Fibroblast of peridontal ligament (primary cell): ENCODE measurements around the gene SETD2.
"Not testable (repeated sequence)": the region's sequence is repeated elsewhere in the genome, so short reads cannot be mapped to it uniquely, and the experiment has no call there.

ENCODE experiments used
- DNase-seq: peaks from one replicate; pipeline ENCODE4 v3.0.0-alpha.2; 2010; ENCODE audit errors: extremely low read depth

SETD2 gene

DNA sequence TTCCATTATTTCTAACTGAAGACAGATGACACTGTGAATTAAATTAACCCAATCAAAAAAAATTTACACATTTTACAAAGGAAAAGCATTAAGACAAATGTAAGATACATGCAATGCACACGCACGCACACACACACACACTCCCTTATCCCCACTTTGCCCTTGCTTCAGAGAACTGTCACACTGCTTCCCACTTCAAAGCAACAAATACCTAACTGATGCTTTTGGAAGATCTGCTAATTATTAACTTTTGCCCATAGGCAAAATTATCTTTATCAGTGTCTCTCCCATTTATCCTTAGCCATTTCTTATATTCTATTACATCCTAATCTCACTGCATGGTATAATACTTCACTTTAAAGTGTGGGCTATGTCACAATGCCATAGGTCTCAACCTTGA, 60.3 kb downstream of the SETD2 start:
- no peak for DNase-seq

DNA sequence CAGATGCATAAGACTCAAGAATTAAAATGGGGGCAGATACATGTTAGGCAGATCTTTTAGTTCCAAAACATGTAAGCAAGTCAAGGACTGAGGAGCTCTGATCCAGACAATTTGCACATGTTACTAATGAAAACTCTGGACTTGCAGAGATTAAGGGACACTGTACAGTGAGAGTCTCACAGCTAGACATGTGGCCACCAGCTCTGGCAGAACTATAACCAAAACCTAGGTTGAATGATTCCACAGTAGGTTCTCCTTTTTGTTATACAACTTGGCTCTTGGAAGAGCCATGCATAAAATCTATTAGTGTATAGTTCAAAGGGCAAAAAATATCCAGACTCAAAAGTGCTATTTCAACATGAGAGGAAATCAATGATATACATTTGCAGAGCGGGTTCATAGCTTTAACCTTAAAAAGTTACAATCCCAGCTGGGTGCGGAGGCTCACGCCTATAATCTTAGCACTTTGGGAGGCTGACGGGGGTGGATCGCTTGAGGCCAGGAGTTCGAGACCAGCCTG, 61.8 kb downstream of the SETD2 start:
- no peak for DNase-seq

DNA sequence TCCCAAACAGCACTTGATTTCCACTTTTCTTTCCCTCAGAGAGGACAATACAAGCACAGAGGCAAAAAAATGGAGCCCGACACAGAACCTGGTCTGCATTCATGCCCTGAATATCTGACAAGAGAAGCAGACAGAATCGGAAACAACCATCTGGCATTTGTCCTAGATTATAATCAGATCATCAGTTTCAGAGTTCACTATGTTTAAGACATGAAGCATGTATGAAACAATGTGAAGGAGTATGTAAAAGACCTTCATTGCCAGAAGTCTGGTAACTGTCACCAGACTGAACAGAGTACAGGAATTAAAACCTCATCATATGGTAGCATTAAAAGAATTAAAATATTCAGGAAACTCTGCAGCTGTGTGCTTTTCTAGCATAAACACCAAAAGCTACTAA, 65.0 kb downstream of the SETD2 start:
- DNase-seq: peak; percentile 25

DNA sequence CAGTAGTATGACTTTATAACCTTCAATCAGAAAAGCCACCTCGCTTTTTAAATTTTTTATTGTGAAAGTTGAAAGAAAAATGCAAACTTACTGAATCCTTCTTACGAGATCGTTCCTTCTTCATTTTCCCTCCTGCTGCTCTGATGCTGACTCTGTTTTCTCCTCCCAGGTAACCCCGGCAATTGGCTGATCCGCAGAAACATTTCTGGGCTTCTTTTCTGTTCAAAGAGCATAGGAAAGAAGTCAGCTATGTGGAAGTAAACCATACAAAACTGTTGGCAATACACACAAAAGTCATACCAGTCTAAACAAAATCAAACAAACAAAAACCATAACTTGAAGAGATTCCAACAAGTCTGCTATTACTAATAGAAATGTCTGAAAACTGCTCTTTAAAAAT, 66.0 kb downstream of the SETD2 start:
- DNase-seq: no peak

DNA sequence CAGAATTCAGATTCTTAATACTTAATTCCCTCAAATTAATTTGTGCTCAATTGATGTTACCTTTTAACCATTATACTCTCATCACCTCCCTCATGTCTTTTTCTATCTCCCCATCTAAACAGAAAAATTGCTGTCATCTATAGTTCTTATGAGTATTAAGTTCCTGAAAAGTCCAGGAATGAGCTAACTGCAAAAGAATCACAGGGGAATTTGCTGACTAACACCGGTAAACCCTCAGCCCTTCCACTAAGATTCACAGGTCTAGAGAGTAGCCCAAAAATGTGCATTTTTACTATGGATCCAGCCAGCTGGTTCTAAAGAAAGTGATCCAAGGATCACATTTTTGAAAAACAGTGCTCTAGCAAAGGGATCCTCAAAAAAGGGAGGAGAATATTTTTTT, 67.0 kb downstream of the SETD2 start:
- DNase-seq: peak; percentile 57

DNA sequence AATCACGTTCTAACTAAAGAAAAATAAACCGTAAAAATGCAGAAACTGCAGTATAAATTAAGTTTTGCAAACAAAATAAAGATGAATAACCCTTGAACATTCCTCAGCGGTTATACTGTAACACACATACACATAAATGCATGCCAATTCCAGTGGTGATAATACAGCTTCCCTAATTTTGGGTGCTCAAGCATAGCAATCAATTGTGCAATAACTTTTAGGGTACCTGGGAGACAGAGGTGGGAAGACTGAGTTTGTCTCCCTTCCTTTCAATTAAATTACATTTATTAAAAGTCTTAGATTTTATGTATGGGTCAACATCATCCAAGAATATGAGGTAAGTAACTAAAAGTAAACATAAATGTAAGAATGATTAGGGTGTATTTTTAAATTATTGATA, 71.8 kb downstream of the SETD2 start:
- DNase-seq: no peak

DNA sequence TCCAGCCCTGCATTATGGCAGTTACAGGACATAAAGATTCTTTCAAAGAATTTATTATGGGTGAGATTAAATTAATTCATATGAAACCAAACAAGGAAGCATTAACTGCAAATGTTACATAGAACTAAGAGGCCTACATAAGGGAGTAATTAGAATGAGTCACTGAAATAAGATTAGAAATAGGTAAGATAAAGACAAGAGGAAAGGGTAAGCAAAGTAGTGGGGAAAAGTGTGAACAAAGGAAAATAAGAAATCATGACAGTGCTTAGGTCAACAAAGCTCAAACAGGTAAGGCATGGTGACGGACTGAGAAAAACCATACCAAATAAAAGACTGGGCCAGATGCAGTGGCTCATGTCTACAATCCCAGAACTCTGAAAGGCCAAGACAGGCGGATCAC, 74.3 kb downstream of the SETD2 start:
- DNase-seq: no peak

DNA sequence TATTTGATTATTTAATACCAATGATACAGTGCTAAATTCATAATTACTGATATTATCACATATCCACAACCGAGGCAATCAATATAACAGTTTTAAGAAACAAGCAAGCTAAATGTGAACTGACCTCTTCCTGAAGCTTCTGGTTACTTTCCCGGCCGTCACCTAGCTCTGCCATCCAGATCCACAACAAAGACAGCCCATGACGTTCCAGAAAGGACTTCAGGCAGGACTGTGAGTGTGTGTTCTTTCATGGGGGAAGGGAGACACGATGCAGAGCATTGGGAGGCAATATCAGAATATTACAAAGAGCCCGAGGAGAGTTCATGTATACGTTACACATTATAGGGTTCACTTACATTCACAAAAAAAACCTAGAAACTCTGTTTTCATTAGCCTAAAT, 77.8 kb downstream of the SETD2 start:
- no peak for DNase-seq

DNA sequence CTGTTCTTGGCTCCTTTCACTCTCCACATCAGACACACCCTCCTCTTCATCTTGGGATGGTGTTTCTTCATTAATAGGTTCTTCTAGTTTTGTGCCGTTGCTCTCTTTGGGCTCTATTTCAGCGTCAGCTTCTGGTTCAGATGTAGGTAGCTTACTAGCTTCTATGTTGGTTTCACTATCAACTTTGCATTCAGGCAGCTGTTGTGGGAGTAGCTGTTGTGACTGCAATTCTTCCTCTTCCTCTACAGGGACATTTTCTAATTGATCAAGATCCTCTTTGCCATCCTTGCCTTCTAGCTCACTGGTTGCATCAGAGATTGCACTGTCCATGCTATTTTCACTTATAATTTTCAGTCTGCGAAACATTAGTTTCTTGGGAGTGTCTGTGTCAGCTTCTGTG, 80.1 kb downstream of the SETD2 start:
- DNase-seq: no peak

DNA sequence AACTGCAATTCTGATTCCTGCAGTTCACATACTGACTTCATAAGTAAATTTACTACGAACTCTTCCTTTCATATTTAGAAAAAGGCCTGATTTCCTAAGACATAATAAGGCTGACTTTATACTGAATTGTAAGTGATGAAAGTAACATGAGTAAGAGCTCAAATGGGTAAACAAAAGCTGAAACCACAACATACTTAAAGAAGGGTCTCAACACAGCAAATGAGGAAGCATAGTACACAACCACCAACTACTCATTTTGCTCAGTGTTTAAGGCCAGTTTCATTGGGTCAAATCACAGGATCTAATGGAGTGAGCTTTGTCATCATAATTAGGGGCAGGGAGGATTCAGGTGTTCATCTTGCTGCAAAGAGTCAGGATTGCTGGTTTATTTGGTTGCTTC, 81.4 kb downstream of the SETD2 start:
- DNase-seq: peak; percentile 83

DNA sequence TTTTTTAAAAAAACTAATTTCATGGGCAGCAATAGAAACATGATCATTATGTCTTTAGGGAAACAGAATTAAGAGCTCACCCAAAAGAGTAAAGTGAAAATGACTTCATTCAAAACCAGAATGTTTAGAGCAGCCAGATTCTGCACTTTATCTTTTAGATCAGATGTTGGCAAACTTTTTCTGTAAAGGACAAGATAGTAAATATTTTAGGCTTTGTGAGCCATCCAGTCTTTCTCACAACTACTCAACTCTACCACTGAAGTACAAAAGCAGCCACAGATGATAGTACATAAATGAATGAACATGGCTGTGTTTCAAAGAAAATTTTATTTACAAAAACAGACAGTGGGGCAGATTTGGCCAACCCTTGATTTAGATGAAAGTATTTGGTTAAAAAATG, 84.5 kb downstream of the SETD2 start:
- DNase-seq: no peak

DNA sequence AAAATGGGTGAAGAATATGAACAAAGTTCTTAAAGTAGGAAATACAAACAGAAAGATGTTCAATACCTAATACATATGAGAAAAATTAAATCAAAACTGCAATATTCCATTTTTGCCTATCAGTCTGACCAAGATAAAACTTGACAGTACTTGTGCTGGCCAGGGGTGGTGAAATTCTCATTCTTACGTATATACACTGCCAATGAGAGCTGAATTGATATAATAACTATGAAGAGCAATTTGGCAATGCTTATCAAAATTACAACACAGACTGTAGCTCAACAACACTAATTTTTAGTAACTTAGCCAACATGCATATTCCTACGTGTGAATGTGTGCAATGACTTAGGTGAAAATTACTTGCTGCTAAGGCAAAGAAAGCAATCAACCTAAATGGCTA, 90.2 kb downstream of the SETD2 start:
- DNase-seq: no peak

DNA sequence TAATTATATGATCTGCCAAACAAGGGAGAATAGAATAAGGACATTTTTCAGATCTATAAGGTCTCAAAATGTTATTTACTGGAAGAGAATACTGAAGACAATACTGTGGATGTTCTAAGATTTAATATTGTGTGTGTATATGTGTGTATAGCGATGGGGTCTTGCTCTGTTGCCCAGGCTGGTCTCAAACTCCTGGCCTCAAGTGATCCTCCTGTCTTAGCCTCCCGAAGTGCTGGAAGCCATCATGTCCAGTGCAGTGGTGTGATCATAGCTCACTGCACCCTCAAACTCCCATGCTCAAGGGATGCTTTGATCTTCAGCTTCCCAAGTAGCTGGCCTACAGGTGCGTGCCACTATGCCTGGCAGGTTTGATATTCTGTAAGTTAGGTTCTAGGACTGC, 93.1 kb downstream of the SETD2 start:
- no peak for DNase-seq

DNA sequence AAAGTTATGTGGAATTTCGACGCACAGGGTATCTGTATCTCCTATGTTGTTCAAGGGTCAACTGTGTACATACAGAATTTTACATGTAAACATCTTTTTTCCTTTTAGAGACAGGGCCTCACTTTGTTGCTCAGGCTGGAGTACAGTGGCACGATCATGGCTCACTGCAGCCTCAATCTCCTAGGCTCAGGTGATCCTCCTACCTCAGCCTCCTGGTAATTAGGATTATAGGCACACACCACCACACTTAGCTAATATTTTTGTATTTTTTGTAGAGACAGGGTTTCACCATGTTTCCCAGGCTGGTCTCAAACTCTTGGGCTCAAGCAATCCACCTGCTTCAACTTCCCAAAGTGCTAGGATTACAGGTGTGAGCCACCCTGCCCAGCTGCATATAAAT, 97.7 kb downstream of the SETD2 start:
- DNase-seq: not testable (repeated sequence)

DNA sequence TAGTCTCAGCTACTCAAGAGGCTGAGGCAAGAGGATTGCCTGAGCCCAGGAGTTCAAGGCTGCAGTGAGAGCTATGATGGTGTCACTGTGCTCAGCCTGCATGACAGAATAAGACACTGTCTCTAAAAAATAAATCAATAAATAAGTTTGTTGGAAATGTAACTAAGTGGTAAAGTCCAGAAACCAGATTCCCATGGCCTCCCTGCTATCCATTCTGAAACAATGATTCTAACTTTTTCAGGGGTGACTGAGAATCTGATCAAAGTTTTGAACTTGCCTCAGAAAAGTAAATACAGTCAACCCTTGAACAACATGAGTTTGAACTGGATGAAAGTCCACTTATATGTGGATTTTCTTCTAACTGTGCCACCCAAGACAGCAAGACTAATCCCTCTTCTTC, 98.2 kb downstream of the SETD2 start:
- DNase-seq: no peak

DNA sequence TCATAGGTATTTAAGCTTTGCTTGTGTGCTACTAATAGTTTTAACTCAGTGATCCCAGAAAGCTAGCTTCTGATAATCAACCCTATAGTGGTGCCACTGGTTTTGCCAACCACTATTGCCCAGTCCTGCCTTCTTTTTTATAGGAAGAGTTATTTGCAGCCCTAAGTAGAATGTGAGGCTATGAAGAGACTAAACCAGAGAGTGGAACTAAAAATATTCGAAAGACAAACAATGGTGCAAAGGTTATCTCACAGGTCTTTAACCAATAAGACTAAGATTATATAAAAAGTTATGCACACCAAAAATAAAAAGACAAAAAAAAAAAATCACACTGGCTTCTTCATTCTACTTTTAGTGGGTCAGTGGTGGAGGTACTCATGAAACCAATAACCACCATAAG, 98.9 kb downstream of the SETD2 start:
- no peak for DNase-seq

DNA sequence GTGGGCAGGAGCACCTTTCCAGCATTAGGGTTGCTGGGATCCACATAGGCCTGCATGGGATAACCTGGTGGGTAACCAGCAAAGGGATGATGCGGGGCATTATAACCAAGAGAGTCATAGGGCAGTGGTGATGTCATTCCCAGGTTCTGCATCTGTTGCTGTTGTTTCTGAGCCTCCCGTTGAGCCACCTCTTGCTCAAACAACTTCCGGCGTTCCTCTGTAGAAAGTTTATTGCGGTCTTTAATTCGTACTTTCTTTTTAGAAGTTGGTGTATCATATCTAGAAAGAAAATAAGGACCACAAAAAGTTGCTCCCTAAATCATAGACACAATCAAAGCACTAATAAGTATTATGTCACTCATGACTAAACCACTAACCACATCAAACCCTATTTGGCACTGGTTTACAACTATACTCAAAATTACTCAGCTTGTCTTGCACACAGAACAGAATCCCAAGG, 106.7 kb downstream of the SETD2 start:
- peak; percentile 45 for DNase-seq

DNA sequence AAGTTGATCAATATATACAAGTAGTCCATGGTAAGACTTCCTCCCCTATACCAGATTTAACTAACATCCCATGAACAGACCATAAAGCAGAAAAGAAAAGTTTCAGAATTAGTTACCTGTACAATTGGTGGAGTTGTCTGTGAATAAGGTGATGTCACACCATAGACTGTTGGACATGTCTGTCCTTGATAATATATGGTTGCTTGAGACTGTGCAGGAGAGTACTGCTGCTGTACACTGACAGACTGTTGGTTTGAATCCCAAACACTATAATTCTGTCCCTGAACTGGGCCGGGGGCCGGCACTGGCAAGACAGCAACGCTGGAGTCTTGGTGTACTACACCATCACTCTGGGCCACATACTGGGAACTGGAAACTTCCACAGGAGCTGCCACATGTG, 107.2 kb downstream of the SETD2 start:
- no peak for DNase-seq

DNA sequence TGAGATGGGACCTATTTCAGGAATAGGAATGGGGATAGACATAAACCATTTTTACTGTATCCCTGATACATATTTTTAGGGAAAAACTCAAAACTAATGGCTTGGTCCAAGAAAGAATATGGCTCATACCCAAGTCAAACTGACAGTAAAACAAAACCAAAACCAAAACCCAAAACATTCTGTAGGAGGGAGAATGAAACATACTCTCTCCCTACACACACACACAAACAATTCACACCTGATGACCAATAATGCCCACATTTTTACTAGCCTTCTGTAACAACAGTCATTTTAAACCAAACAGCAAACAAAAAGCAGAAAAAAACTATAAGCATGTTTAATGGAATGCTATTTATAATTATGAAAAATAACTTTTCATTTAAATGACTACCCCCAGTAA, 109.5 kb downstream of the SETD2 start:
- peak; percentile 43 for DNase-seq

DNA sequence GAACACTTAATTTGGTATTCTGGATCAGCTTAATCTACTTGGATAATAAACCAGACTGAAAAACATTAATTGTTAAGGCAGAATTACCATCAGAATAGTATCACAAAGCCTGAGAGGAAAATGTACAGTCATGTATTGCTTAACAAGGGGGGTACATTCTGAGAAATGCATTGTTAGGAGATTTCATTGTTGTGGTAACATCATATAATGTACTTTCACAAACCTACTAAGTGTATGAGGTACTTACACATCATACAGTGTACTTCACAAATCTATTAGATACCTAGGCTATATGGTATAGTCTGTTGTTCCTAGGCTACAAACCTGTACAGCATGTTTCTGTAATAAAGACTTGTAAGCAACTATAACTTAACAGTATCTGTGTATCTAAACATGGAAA, 116.2 kb downstream of the SETD2 start:
- DNase-seq: no peak

DNA sequence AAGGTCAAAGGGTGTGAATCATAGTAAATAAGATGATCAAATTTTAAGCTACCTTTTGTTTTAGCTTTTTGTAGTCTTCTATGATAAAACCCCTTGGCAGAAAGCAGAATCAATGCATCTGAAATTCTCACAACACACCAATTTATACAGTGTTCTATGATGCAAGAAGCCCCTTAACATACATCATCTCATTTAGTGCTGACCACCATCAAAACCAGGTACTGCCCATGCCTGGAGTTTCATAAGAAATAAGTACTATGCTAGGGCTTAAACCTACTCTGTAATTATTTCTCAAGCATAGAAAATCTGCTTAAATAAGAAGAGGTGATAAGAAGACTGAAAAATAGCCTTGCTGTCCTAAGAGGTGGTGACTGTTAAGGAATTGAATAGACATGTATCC, 116.8 kb downstream of the SETD2 start:
- DNase-seq: no peak

DNA sequence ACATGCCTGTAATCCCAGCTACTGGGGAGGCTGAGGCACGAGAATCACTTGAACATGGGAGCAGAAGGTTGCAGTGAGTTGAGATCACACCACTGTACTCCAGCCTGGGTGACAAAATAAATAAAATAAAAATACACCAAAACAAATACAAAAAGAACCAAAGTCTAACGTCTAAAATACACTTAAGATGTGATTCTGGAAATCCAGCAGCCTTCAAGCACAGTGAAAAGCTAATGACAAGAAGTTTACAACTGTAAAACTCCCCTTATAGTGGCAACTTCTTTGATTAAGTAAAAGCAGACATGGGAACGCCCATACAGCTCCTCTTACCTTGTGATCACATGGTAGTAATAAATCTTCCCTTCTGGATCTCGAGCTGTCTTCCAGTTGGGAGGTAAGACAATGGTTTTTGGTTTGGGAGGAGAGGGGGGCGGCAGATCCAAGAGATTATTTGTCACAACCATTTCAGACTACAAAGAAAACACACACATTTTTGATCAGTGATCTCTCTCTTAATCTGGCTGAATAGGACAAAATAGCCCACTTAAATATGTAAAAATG, 121.6 kb downstream of the SETD2 start:
- no peak for DNase-seq

DNA sequence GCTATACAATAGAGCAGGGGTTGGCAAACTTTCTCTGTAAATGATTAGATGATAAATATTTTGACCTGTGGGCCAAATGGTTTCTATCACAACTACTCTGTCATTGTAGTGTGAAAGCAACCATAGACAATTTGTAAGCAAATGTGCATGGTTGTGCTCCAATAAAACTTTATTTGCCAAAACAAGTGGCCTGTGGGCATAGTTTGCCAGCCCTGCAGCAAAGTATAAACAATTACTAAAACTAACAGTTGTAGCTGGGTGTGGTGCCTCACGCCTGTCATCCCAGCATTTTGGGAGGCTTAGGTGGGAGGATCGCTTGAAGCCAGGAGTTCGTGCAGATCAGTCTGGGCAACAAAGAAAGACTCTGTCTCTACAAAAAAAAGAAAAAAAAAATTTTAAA, 122.8 kb downstream of the SETD2 start:
- no peak for DNase-seq

DNA sequence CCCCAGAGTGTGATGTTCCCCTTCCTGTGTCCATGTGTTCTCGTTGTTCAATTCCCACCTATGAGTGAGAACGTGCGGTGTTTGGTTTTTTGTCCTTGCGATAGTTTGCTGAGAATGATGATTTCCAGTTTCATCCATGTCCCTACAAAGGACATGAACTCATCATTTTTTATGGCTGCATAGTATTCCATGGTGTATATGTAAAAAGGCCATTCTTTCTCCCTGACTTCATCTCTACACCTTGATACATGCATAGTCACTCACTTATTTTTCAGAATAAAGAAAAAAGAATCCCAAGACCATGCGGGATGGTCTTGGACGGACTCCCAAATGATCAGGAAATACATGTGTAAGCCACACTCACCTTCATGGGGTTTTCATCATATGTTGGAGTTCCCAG, 126.6 kb downstream of the SETD2 start:
- DNase-seq: not testable (repeated sequence)
